Activated CD8-positive, alpha-beta memory T cell treated with anti-CD3 and anti-CD28 coated beads for 36 hours (primary cell): Measurements from ENCODE around the gene THEM4. TPM values are rescaled to one million over a fixed set of nuclear protein-coding genes. Genes with fewer than 3 reads are reported as not detected.

Experiments used
- CTCF ChIA-PET: fragments of 350-600 bp; sonication (Branson Sonifier 250); formaldehyde crosslinking; loops from one replicate; lab custom pipeline; 2021; ENCODE audit warnings: antibody characterized with exemption; lab: Charles Lee
- POLR2A ChIA-PET: fragments of 350-600 bp; sonication (Branson Sonifier 250); formaldehyde crosslinking; loops from one replicate; lab custom pipeline; 2021; ENCODE audit warnings: antibody characterized with exemption; lab: Charles Lee
- total RNA-seq, 2 experiments: library from RNA; stranded (reverse); gene quantifications; one replicate each; pipeline ENCODE4 v1.2.3, GENCODE V29; 2021

The THEM4 gene
- total RNA-seq, 2 experiments from 2014 or later: 28.7 to 31.8 TPM

GRCh38 chr1:151833172-151833900 lies 76.0 kb downstream of the THEM4 start:
- CTCF ChIA-PET: interaction anchor here (0.7 kb wide), 1 partner anchor 11 kb away, joined by 3 read pairs; no protein-coding TSS in a partner anchor
- POLR2A ChIA-PET: no interaction called here

GRCh38 chr1:151832318-151832980 lies 76.9 kb downstream of the THEM4 start:
- POLR2A ChIA-PET: no interaction called here
- CTCF ChIA-PET: interaction anchor here (0.7 kb wide), 1 partner anchor 10 kb away, joined by 3 read pairs; no protein-coding TSS in a partner anchor

- CTCF ChIA-PET: no interaction called here
- POLR2A ChIA-PET: interaction anchor here (1.8 kb wide), 1 partner anchor 8 kb away, joined by 11 read pairs; the partner anchor contains the start of gene C2CD4D
Observed at GRCh38 chr1:151831605-151832004, 77.7 kb downstream of the THEM4 start, which contains the start of gene RORC. Gene RORC, minus strand, starts transcription at chr1:151831802. Its CDS starts 38 bp downstream, at chr1:151831764.

GRCh38 chr1:151831256-151831591 lies 78.1 kb downstream of the THEM4 start:
- POLR2A ChIA-PET: interaction anchor here (1.8 kb wide), 1 partner anchor 9 kb away, joined by 11 read pairs; the partner anchor contains the start of gene C2CD4D
- CTCF ChIA-PET: interaction anchor here (1.0 kb wide), 1 partner anchor 11 kb away, joined by 3 read pairs; no protein-coding TSS in a partner anchor

- POLR2A ChIA-PET: interaction anchor here (0.6 to 1.8 kb wide), 2 partner anchors 10 to 14 kb away, joined by 3 to 11 read pairs; partner anchors contain the start of gene C2CD4D
- CTCF ChIA-PET: interaction anchor here (0.6 to 0.8 kb wide), 2 partner anchors 37 to 40 kb away, joined by 3 to 5 read pairs; no protein-coding TSS in a partner anchor
Observed at GRCh38 chr1:151830055-151830454, 79.3 kb downstream of the THEM4 start.

- ChIA-PET CTCF (no interaction called here), POLR2A (interaction anchor here (1.8 kb wide), 1 partner anchor 10 kb away, joined by 11 read pairs; the partner anchor contains the start of gene C2CD4D)
Observed at GRCh38 chr1:151829352-151830046, 79.8 kb downstream of the THEM4 start.

- POLR2A ChIA-PET: no interaction called here
- CTCF ChIA-PET: no interaction called here
Observed at GRCh38 chr1:151828921-151829320, 80.4 kb downstream of the THEM4 start.

- POLR2A ChIA-PET: no interaction called here
- CTCF ChIA-PET: interaction anchor here (0.8 to 1.8 kb wide), 3 partner anchors 10 to 65 kb away, joined by 3 to 5 read pairs (median 3); partner anchors contain the start of gene MRPL9
Observed at GRCh38 chr1:151827853-151828252, 81.5 kb downstream of the THEM4 start.

- POLR2A ChIA-PET: no interaction called here
- CTCF ChIA-PET: interaction anchor here (1.8 kb wide), 1 partner anchor 12 kb away, joined by 5 read pairs; no protein-coding TSS in a partner anchor
Observed at GRCh38 chr1:151825751-151826660, 83.3 kb downstream of the THEM4 start.

- POLR2A ChIA-PET: no interaction called here
- CTCF ChIA-PET: no interaction called here
Observed at GRCh38 chr1:151825204-151825603, 84.1 kb downstream of the THEM4 start.

Other genes with a start within 250 kb of the THEM4 start
- gene CELF3, start 192.7 kb downstream of the THEM4 start, total RNA-seq: not detected
- not detected for gene RIIAD1, start 188.0 kb downstream of the THEM4 start, total RNA-seq
- 100 to 1,000 TPM; 161 to 169 TPM for gene MRPL9, start 146.0 kb downstream of the THEM4 start, total RNA-seq
- gene TDRKH, start 119.0 kb downstream of the THEM4 start, total RNA-seq: 10 to 100 TPM; 12.7 to 13.1 TPM
- gene LINGO4, start 104.1 kb downstream of the THEM4 start, total RNA-seq: under 1 TPM; 0.08 to 0.13 TPM
- gene RORC, start 77.7 kb downstream of the THEM4 start, total RNA-seq: 1 to 10 TPM in 1 of 2 experiments, under 1 TPM in 1; 0.90 to 1.3 TPM
- gene C2CD4D, start 69.7 kb downstream of the THEM4 start, total RNA-seq: 1 to 10 TPM; 1.5 to 1.7 TPM
- gene THEM5, start 55.8 kb downstream of the THEM4 start, total RNA-seq: not detected
- 100 to 1,000 TPM; 285 to 288 TPM for gene S100A10, start 84.3 kb upstream of the THEM4 start, total RNA-seq
- 100 to 1,000 TPM; 269 to 292 TPM for gene S100A11, start 127.5 kb upstream of the THEM4 start, total RNA-seq
- gene TCHHL1, start 179.6 kb upstream of the THEM4 start, total RNA-seq: not detected
- under 1 TPM; 0.17 TPM for gene TCHH, start 205.9 kb upstream of the THEM4 start, total RNA-seq
- gene RPTN, start 249.7 kb upstream of the THEM4 start, total RNA-seq: not detected